Measurements from ENCODE around the gene B4GALNT2.
"Not testable (repeated sequence)": the region's sequence is repeated elsewhere in the genome, so short reads cannot be mapped to it uniquely, and the experiment has no call there.

B4GALNT2 gene, protein sequence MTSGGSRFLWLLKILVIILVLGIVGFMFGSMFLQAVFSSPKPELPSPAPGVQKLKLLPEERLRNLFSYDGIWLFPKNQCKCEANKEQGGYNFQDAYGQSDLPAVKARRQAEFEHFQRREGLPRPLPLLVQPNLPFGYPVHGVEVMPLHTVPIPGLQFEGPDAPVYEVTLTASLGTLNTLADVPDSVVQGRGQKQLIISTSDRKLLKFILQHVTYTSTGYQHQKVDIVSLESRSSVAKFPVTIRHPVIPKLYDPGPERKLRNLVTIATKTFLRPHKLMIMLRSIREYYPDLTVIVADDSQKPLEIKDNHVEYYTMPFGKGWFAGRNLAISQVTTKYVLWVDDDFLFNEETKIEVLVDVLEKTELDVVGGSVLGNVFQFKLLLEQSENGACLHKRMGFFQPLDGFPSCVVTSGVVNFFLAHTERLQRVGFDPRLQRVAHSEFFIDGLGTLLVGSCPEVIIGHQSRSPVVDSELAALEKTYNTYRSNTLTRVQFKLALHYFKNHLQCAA

DNA sequence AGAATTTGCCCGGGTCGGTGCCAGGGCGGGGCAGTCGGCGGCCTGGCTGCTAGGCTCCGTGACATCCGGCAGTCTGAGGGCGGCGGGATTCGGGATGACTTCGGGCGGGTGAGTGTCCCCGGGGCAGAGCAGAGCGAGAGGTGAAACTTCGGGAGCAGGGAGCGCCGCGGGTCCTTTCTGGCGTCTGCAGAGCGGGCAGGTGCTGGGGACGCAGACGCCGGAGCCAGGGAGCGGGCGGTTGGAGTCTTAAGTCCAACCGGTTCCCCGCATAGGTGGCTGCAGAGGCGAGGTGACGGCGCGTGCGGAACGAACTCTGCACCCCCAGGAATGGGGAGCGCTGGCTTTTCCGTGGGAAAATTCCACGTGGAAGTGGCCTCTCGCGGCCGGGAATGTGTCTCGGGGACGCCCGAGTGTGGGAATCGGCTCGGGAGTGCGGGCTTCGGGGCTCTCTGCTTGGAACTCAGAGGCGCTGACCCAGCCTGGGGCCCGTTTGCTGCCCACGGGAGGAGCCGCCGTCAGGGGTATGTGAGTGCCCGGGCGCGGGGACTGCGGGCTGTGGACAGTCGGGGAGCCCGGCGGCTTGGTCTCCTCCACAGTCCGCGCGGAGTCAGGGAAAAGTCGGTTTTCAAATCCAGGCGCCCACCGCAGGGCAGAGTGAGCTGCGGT lies at the start of gene B4GALNT2:
Gene B4GALNT2 (plus strand): TSS at position 71 of the 666 bp plus-strand sequence. CDS start 24 bp downstream, at position 95.
- DNase-seq, result no peak

DNA sequence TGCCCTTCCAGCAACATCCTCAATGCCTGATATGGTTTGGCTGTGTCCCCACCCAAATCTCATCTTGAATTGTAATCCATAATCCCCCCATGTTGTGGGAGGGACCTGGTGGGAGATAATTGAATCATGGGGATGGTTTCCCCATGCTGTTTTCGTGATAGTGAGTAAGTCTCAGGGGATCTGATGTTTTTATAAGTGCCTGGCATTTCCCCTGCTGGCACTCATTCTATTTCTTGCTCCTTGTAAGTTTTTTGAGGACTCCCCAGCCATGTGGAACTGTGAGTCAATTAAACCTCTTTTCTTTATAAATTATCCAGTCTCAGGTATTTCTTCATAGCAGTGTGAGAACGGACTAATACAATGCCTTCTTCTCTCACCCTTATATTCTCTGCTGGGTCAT lies 47.5 kb upstream of the B4GALNT2 start:
- DNase-seq, result not testable (repeated sequence)

DNA sequence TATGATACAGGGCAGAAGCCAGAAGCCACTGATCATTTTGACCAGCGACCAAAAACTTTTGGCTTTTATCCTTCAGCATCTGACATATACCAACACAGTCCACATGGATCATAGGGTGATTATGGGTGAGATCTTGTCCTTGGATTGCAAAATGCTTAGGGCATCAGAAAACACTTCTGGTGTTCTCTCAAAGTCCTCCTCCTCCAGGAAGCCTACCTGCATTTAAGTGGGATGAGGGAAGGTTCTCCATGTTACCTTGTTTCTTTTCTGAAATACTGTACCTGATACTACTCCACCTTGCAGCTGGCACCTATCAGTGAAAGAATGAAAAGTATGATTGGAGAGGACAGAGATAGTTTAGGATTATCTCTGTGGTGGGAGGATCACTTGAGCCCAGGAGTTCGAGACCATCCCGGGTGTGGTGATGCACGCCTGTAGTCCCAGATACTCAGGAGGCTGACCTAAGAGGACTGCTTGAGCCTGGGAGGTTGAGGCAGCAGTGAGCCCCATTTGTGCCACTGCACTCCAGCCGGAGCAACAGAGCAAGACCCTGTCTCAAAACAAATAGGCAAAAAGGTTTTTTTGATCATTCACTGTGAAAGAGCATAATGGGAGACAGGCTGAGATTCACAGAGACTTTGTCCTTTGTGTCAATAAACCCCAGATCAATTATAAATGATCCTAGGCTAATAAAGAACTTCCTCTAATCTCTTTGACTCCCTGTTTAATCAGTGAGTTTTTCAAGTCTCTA lies 46.8 kb upstream of the B4GALNT2 start:
- no peak for DNase-seq

- no peak for DNase-seq
Measured at GRCh38 chr17:49086316-49086605, 46.3 kb upstream of the B4GALNT2 start.

GRCh38 chr17:49086649-49087048 lies 45.9 kb upstream of the B4GALNT2 start:
- DNase-seq, result no peak

- DNase-seq, result no peak
Measured at GRCh38 chr17:49089094-49089493, 43.5 kb upstream of the B4GALNT2 start.

DNA sequence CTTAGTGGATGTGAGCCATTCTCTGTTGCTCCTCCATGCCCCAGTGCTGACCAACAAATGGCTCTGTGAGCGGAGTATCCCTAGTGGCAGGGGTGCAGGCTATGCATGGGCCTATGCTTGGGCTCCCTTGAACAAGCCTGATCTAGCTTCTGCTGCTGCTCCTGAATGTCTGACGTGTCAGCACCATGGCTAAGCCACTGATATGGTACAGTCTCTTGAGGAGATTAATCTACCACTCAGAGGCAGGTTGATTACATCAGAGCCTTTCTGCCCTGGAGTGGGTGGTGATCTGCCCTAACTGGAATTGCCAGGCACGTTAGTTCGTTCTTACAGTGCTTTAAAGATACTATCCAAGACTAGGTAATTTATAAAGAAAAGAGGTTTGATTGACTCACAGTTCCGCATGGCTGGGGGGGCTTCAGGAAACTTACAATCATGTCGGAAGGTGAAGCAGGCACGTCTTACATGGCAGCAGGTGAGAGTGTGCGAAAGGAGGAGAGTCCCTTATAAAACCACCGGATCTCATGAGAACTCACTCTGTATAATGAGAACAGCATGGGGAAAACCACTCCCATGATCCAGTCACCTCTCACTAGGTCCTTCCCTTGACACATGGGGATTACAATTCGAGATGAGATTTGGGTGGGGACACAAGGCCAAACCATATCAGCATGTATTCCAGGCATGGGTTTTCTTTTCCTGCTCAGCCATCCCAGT lies 41.5 kb upstream of the B4GALNT2 start:
- DNase-seq, result no peak

DNA sequence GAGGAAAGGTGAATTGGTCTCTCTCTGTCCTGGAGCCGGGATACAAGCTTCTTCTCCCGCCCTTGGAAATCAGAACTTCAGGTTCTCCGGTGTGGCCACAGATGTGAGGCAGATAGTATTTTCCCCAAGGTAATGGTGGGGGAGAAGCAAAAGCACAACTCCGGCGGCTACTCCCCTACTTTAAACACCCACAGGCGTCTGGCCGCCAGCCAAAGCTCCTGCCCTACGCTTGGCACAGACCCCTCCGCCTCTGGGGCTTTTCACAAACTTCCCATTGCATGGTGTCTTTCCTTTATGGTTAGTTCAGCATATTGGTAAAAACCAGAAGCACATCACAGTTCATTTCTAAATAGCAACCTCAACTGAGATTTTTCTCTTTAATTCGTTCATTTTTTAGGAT lies 39.4 kb upstream of the B4GALNT2 start:
- no peak for DNase-seq

DNA sequence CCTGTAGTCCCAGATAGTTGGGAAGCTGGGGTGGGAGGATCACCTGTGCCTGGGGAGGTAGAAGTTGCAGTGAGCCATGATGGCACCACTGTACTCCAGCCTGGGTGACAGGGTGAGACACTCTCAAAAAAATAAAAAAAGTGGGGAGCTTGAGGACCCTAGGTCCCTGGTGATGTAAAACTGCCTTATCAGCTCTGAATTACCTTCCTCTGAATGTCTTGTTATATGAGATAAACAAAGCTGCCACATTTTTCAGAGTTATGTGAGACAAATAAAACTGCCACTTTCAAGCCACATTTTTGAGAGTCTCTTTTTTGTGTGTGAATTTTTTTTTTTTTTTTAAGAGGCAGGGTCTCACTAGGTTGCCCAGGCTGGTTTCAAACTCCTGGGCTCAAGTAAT lies 32.0 kb upstream of the B4GALNT2 start:
- DNase-seq, result no peak

DNA sequence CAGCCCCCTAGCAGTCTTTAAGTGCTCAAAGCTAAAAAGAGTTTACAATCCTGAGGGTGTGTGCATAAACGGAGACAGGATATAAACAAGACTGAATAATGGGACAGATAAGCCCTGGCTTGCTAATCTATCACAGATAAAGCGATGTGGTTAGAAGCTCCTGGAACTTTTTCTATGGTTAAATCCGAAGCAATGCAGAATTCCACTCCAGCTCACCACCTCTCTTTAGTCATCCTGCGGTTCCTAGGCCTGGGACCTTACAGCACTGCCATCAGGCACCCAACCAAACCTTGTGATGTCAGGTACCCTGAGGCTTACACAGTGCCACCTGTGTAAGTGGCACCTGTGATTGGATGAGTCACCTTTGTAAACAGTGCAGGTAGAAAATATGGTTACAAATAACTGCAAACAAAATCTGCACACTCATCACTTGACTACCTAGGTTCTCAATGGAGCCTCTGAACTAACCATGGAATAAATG lies 31.5 kb upstream of the B4GALNT2 start:
- DNase-seq, result peak; percentile 30

GRCh38 chr17:49103360-49103759 lies 29.2 kb upstream of the B4GALNT2 start:
- not testable (repeated sequence) for DNase-seq

GRCh38 chr17:49104511-49105074 lies 28.0 kb upstream of the B4GALNT2 start:
- DNase-seq, result no peak

DNA sequence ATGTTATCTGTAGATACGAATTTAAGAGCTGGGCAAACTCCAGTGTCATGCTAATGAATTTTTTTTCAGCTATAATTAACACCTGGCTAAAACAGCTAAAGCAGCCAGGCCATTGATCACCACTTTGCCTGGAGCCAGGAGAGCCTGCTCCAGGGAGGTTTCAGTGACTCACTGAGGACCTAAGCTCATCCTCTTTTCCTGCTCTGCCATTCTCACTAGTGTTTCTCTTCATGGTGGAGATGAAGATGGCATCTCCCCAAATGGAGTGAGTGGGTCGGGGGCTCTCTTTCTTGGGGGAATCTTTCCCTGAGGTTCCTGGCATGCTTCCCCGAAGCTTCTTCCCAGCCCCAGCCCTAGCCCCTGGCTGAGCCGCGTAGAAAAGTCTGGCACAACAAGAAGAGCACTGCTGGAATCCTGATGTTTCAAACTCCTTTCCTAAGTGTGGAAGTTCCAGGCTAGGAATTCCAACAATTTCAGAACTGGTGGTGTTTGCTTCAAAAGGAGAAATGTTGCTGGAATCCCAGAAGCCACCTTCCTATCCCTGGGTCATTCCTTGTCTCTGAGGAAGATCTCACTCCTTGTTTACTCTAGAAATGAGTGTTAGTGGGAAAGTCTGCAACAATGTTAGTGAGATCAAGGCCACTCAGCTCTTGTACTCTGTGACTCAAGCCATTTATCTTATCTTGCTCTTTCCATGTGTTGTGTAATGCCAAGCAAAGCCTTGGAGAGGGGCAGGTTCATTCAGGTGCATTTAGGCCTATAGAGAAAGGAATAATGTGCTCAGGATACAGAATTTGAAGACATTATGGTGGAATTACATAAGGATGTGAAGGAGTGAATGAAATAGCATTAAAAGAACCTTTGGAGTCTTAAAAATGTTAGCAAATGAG lies 26.0 kb upstream of the B4GALNT2 start:
- DNase-seq, result peak; percentile 21

DNA sequence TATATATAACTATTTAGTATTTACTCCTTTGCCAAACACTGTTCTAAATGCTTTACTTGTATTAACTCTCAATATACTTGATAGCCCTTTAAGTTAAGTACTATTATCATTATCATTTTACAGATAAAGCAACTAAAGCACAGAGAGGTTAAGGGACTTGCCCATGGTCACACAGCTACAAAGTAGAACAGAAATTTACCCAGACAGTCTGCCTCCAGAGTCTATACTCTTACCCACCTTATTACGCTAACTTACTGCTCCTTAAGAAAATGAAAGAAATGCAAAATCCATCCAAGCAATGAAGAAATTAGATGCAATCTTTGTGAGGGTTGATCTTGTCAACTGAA lies 25.4 kb upstream of the B4GALNT2 start:
- no peak for DNase-seq

- DNase-seq, result no peak
Measured at GRCh38 chr17:49108318-49108717, 24.3 kb upstream of the B4GALNT2 start.

DNA sequence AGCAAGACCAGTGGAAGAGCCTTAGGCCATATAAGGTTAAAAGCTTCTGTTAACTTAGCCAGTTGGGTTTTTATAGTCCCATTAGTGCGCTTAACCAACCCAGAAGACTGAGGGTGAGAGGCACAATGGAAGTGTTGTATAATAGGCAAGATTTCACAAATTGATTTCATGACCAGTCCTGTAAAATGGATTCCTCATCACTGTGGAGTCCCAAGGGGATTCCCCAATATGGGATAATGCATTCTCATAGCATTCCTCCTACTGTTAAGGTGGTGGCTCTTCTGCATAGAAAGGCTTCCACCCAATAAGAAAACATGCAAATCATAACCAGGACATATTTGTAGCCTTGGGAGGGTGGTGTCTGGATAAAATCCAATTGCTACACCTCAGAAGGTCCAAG lies 22.1 kb upstream of the B4GALNT2 start:
- no peak for DNase-seq

GRCh38 chr17:49111934-49112333 lies 20.6 kb upstream of the B4GALNT2 start:
- DNase-seq, result peak; percentile 11

GRCh38 chr17:49112936-49113335 lies 19.6 kb upstream of the B4GALNT2 start:
- DNase-seq, result no peak

- DNase-seq, result no peak
Measured at GRCh38 chr17:49114703-49115102, 17.9 kb upstream of the B4GALNT2 start.

DNA sequence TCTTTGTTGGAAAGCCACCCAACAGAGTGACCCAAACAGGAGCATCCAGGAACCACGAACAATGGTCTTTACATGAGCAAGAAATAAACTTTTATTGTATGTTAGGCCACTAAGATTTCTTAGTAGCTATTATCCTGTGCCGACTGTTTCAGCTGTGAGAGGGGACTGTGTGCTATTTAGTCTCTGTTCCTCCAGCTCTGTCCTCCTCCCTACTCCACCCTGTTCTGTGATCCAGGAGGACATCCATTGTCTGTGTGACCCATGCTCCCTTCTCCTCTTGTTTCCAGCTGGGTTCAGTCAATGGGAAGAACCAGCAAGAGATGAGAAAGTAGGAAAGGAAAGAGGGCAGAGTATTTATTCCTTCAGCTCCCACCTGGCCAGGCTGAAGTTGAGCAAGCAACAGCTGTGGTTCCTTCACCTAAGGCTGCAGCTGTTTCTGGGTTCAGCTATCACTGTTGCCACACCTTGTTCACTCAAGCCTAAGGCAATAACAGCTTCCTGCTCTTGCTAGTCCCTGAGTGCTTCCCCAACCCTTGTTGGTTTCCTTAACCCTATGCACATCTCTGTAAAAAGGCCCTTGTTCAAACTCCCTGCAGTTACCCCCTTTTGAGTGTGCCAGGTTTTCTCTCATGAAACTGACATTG lies 14.9 kb upstream of the B4GALNT2 start:
- DNase-seq, result no peak

- DNase-seq, result no peak
Measured at GRCh38 chr17:49120166-49120565, 12.4 kb upstream of the B4GALNT2 start.
